DMS79 treated with DMSO at 0.1 percent for 48 hours (cell line): Measurements from ENCODE around the gene MNDA.

ENCODE experiments used
- DNase-seq: peaks from one replicate; lab custom pipeline; 2025; lab: John Stamatoyannopoulos, UW

MNDA gene

GRCh38 chr1:158830904-158831507 lies at the start of gene MNDA:
MNDA (plus strand) TSS chr1:158831351; CDS start chr1:158842154, 10,803 bp downstream.
- no peak for DNase-seq

GRCh38 chr1:158793604-158794003 lies 37.5 kb upstream of the MNDA start:
- no peak for DNase-seq

GRCh38 chr1:158794247-158794646 lies 36.9 kb upstream of the MNDA start:
- DNase-seq = no peak

- DNase-seq = no peak
These were observed 32.6 kb upstream of the MNDA start for GRCh38 chr1:158798531-158798930.

GRCh38 chr1:158799689-158800088 lies 31.5 kb upstream of the MNDA start:
- no peak for DNase-seq

- no peak for DNase-seq
These were observed 30.6 kb upstream of the MNDA start for GRCh38 chr1:158800526-158800925.

DNA sequence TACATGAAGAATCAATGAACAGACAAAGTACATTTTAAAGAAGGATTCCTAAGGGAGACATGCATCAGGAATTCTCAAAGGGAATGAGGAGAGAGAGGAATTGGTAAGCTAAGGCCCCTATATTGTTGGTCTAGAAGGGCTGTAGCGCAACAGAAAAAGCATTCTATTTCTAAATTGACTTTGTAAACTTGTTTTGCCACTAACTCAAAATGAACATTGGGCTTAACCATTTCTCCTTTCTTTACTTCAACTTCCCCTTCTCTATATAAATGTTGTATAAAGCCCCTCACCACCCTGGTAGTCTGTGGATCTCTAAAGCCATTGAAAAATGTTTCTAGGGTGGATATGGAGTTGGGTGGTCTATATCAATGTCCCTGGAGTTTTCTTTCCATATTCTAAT lies 29.8 kb upstream of the MNDA start:
- no peak for DNase-seq

DNA sequence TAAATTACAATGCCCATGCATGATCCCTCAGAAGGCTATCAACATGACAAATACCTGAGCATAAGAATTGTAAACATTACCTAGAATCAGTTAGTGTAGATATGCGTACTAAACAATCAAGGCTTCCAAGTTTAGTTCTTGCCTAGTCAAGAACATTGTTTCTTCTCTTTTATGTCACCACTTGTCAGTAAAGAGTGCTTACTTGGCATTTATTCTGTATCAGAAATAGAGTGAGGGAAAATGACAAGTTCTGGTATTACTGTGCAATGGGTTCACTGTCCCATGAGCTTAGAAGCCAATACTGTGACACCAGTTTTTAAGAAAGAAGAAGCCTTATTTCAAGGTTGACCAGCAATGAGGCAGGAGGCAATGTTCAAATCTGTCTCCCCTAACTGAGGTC lies 27.5 kb upstream of the MNDA start:
- no peak for DNase-seq

DNA sequence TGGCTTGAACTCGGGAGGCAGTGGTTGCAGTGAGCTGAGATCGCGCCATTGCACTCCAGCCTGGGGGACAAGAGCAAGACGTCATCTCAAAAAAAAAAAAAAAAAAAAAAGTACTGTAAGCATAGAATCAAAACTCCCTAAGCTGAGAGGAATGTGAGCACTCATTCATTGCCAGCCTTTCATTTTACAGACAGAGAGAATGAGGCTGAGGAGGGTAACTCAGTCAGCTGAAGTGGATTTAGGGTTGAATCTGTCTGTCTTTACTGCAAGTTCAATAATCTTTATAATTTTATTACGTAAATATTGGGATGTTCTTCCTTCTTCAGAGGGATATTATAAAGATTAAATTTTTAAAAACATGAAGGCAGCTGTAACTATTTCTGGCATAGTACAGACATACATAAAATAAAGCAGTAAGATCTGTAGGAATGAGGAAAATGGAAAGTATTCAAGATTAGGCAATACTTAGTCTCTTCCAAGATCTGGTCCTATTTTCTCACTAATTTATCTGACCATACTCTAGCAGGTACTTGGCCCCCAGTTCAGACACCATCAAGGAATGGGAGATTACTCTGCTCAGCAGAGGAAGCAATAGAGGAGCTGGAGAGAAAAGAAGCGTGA lies 24.1 kb upstream of the MNDA start:
- DNase-seq = no peak

- DNase-seq = no peak
These were observed 21.9 kb upstream of the MNDA start for GRCh38 chr1:158809256-158809655.

- no peak for DNase-seq
These were observed 21.3 kb upstream of the MNDA start for GRCh38 chr1:158809862-158810261.

GRCh38 chr1:158810311-158810710 lies 20.8 kb upstream of the MNDA start:
- DNase-seq = no peak

DNA sequence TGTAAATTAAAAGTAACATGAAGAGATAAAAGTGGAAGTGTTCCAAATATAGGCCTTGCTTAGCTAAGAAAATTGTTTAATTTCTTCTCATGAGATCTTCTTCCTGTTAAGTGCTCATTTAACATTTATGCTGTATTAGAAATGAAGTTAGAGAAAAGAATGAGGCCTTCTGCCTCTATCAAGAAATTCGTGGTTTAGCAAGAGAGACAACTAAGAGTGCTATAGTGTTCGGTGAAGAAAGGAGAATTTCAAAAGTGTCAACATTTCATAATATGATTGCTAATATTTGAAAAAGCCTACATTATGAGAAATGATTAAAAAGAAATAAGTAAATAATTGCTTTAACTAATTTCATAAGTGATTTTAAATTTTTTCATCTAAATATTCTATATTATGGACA lies 18.8 kb upstream of the MNDA start:
- no peak for DNase-seq

DNA sequence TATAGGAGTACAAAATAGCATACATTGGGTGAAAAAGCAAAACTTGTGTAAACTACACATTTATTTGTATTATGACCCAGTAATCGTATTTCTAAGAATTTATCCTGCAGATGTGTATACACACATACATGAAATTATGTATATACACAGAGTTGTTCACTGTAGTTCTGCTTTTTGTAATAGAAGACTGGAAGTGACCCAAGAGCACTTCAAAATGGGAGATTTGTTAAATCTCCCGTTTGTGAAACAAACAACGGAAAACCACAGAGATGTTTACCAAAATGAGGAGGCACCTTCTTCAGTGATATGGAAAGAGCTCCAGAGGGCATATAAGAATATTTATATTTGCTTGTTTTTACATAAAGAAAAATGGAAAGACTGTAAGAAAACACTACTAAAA lies 18.0 kb upstream of the MNDA start:
- DNase-seq = no peak

GRCh38 chr1:158814970-158815369 lies 16.2 kb upstream of the MNDA start:
- DNase-seq = no peak

DNA sequence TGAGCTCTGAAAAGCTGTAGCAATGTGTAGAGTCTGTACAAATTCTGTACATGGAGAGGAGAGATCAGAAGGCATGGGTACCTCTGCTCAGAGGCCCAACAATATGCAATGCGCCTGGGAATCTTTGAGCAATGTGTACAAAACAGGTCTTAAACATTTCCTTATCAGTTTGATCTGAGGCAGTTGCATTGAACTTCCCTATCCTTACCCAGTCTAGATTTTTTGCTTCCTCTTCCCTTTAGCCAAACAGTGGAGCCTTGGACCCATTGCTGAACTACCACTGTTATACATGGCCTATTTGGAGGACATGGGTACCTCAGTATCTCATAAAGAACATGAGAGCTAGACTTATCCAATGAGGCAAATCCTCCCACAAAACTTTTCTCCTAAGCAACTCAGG lies 12.6 kb upstream of the MNDA start:
- no peak for DNase-seq

DNA sequence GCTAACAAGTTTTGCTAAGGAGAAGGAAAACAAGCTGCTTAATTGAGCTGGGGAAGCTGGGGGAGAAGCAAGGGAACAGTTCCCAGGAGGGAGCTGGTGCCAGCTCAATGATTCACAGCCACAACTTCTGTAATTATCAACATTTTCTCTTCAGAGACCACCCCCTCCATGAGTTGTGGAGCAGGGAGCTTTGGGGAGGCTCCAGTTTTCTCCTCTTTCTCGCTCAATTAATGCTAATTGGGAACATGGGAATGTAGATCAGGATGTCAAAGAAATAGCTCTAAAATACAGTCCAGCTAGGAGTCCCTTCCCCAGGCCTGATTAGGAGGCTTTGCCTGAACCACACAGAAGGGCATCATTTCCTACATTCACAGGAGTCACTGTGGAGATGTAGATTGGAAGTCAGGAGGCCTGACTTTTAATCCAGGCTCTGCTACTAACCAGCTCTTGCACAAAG lies 12.1 kb upstream of the MNDA start:
- no peak for DNase-seq

GRCh38 chr1:158819461-158820443 lies 11.4 kb upstream of the MNDA start:
- no peak for DNase-seq

GRCh38 chr1:158821723-158822122 lies 9.4 kb upstream of the MNDA start:
- no peak for DNase-seq

- no peak for DNase-seq
These were observed 975 bp upstream of the MNDA start for GRCh38 chr1:158830074-158830677.

- DNase-seq = no peak
These were observed 2.1 kb downstream of the MNDA start for GRCh38 chr1:158833264-158833663.

DNA sequence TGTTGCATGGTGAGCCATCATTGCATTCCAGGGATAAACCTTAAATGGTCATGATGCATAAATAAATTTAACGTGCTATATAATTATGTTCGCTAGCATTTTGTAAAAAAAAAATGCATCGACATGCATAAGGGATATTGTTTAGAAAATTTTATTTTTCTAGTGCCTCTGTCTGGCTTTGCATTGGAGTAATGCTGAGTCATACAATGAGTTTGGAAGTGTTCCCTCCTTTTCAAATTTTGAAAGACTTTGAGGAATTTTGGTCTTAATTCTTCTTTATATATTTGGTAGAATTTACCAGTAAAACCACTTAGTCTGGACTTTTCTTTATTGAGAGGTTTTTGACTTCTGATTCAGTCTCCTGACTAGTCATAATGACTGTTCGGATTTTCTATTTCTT lies 4.9 kb downstream of the MNDA start:
- DNase-seq = no peak
